Measurements from ENCODE around the gene TIA1.
"Not testable (repeated sequence)": the region's sequence is repeated elsewhere in the genome, so short reads cannot be mapped to it uniquely, and the experiment has no call there.

TIA1 gene

GRCh38 chr2:70243806-70244584, 4.4 kb downstream of the TIA1 start:
- H3K27ac Mint-ChIP-seq: peak overlapping the region; percentile 53
- H3K27me3 Mint-ChIP-seq: peaks cover 4% of the 10 kb centered on the region
- H3K4me3 Mint-ChIP-seq: peak overlapping the region; percentile 30
- H3K36me3 Mint-ChIP-seq (ENCODE audit: low read depth): peaks cover 50% of the 10 kb centered on the region
- H3K9me3 Mint-ChIP-seq: no peaks in the 10 kb centered on the region
- H3K4me1 Mint-ChIP-seq (ENCODE audit: low read depth): peaks cover 57% of the 10 kb centered on the region

- no peaks in the 10 kb centered on the region for H3K27me3 Mint-ChIP-seq
- no peaks in the 10 kb centered on the region for H3K9me3 Mint-ChIP-seq
- H3K27ac Mint-ChIP-seq: peak overlapping the region; percentile 26
- peaks cover 51% of the 10 kb centered on the region for H3K4me1 Mint-ChIP-seq (ENCODE audit: low read depth)
- no peak overlapping the region for H3K4me3 Mint-ChIP-seq
- H3K36me3 Mint-ChIP-seq (ENCODE audit: low read depth): peaks cover 45% of the 10 kb centered on the region
These were observed 5.9 kb downstream of the TIA1 start for GRCh38 chr2:70242552-70242951.

- Mint-ChIP-seq H3K9me3 (no peaks in the 10 kb centered on the region), H3K27ac (no peak overlapping the region), H3K4me3 (no peak overlapping the region), H3K4me1 (ENCODE audit: low read depth) (peaks cover 44% of the 10 kb centered on the region), H3K27me3 (no peaks in the 10 kb centered on the region), H3K36me3 (ENCODE audit: low read depth) (peaks cover 44% of the 10 kb centered on the region)
These were observed 7.1 kb downstream of the TIA1 start for GRCh38 chr2:70241340-70241739.

- Mint-ChIP-seq H3K36me3 (ENCODE audit: low read depth) (peaks cover 39% of the 10 kb centered on the region), H3K4me3 (no peak overlapping the region), H3K9me3 (no peaks in the 10 kb centered on the region), H3K27ac (peak overlapping the region; percentile 45), H3K4me1 (ENCODE audit: low read depth) (peaks cover 38% of the 10 kb centered on the region), H3K27me3 (no peaks in the 10 kb centered on the region)
These were observed 7.8 kb downstream of the TIA1 start for GRCh38 chr2:70240599-70240998.

GRCh38 chr2:70233926-70234325, 14.5 kb downstream of the TIA1 start:
- no peak overlapping the region for H3K27ac Mint-ChIP-seq
- no peaks in the 10 kb centered on the region for H3K27me3 Mint-ChIP-seq
- H3K4me1 Mint-ChIP-seq (ENCODE audit: low read depth): no peaks in the 10 kb centered on the region
- H3K9me3 Mint-ChIP-seq: no peaks in the 10 kb centered on the region
- H3K36me3 Mint-ChIP-seq (ENCODE audit: low read depth): peaks cover 36% of the 10 kb centered on the region
- H3K4me3 Mint-ChIP-seq: no peak overlapping the region

- H3K4me3 Mint-ChIP-seq: no peak overlapping the region
- peak overlapping the region; percentile 0 for H3K27ac Mint-ChIP-seq
- H3K9me3 Mint-ChIP-seq: no peaks in the 10 kb centered on the region
- peaks cover 77% of the 10 kb centered on the region for H3K36me3 Mint-ChIP-seq (ENCODE audit: low read depth)
- H3K4me1 Mint-ChIP-seq (ENCODE audit: low read depth): peaks cover 18% of the 10 kb centered on the region
- no peaks in the 10 kb centered on the region for H3K27me3 Mint-ChIP-seq
These were observed 21.6 kb downstream of the TIA1 start for GRCh38 chr2:70226781-70227180.

- H3K27me3 Mint-ChIP-seq, H3K9me3 Mint-ChIP-seq, H3K4me3 Mint-ChIP-seq, H3K27ac Mint-ChIP-seq: not testable (repeated sequence)
- Mint-ChIP-seq H3K4me1 (ENCODE audit: low read depth) (peaks cover 19% of the 10 kb centered on the region), H3K36me3 (ENCODE audit: low read depth) (peaks cover 76% of the 10 kb centered on the region)
These were observed 25.1 kb downstream of the TIA1 start for GRCh38 chr2:70223305-70223704.

- Mint-ChIP-seq H3K9me3 (no peaks in the 10 kb centered on the region), H3K36me3 (ENCODE audit: low read depth) (peaks cover 66% of the 10 kb centered on the region), H3K4me3 (no peak overlapping the region), H3K4me1 (ENCODE audit: low read depth) (peaks cover 15% of the 10 kb centered on the region), H3K27ac (no peak overlapping the region), H3K27me3 (no peaks in the 10 kb centered on the region)
These were observed 33.4 kb downstream of the TIA1 start for GRCh38 chr2:70214953-70215549.

GRCh38 chr2:70214365-70214764, 34.1 kb downstream of the TIA1 start:
- H3K4me3 Mint-ChIP-seq: no peak overlapping the region
- no peak overlapping the region for H3K27ac Mint-ChIP-seq

GRCh38 chr2:70212298-70212932, 36.0 kb downstream of the TIA1 start:
- Mint-ChIP-seq H3K4me1 (ENCODE audit: low read depth) (peaks cover 9% of the 10 kb centered on the region), H3K9me3 (no peaks in the 10 kb centered on the region), H3K27ac (no peak overlapping the region), H3K27me3 (no peaks in the 10 kb centered on the region), H3K4me3 (no peak overlapping the region), H3K36me3 (ENCODE audit: low read depth) (peaks cover 54% of the 10 kb centered on the region)

More at GRCh38 chr2:70214365-70214764, 34.1 kb downstream of the TIA1 start:
- Mint-ChIP-seq H3K9me3 (no peaks in the 10 kb centered on the region), H3K4me1 (ENCODE audit: low read depth) (peaks cover 15% of the 10 kb centered on the region), H3K36me3 (ENCODE audit: low read depth) (peaks cover 69% of the 10 kb centered on the region), H3K27me3 (no peaks in the 10 kb centered on the region)

- peaks cover 9% of the 10 kb centered on the region for H3K4me1 Mint-ChIP-seq (ENCODE audit: low read depth)
- no peaks in the 10 kb centered on the region for H3K9me3 Mint-ChIP-seq
- H3K36me3 Mint-ChIP-seq (ENCODE audit: low read depth): peaks cover 50% of the 10 kb centered on the region
- H3K27me3 Mint-ChIP-seq: no peaks in the 10 kb centered on the region
- no peak overlapping the region for H3K4me3 Mint-ChIP-seq
- peak overlapping the region; percentile 36 for H3K27ac Mint-ChIP-seq
These were observed 36.8 kb downstream of the TIA1 start for GRCh38 chr2:70211595-70211994.

- no peaks in the 10 kb centered on the region for H3K4me1 Mint-ChIP-seq (ENCODE audit: low read depth)
- H3K9me3 Mint-ChIP-seq: peaks cover 4% of the 10 kb centered on the region
- no peak overlapping the region for H3K27ac Mint-ChIP-seq
- H3K27me3 Mint-ChIP-seq: no peaks in the 10 kb centered on the region
- no peak overlapping the region for H3K4me3 Mint-ChIP-seq
- H3K36me3 Mint-ChIP-seq (ENCODE audit: low read depth): peaks cover under 1% of the 10 kb centered on the region
These were observed 44.0 kb downstream of the TIA1 start for GRCh38 chr2:70204452-70204851.

- Mint-ChIP-seq H3K9me3 (peaks cover 4% of the 10 kb centered on the region), H3K27ac (no peak overlapping the region), H3K4me1 (ENCODE audit: low read depth) (no peaks in the 10 kb centered on the region), H3K36me3 (ENCODE audit: low read depth) (no peaks in the 10 kb centered on the region), H3K27me3 (no peaks in the 10 kb centered on the region), H3K4me3 (no peak overlapping the region)
These were observed 45.3 kb downstream of the TIA1 start for GRCh38 chr2:70203086-70203485.

GRCh38 chr2:70202236-70202806, 46.1 kb downstream of the TIA1 start:
- Mint-ChIP-seq H3K27ac (no peak overlapping the region), H3K9me3 (peaks cover 4% of the 10 kb centered on the region), H3K27me3 (no peaks in the 10 kb centered on the region), H3K4me3 (no peak overlapping the region), H3K4me1 (ENCODE audit: low read depth) (no peaks in the 10 kb centered on the region), H3K36me3 (ENCODE audit: low read depth) (no peaks in the 10 kb centered on the region)

GRCh38 chr2:70201831-70202230, 46.6 kb downstream of the TIA1 start:
- H3K4me3 Mint-ChIP-seq: no peak overlapping the region
- H3K27ac Mint-ChIP-seq: no peak overlapping the region
- no peaks in the 10 kb centered on the region for H3K27me3 Mint-ChIP-seq
- no peaks in the 10 kb centered on the region for H3K4me1 Mint-ChIP-seq (ENCODE audit: low read depth)
- H3K36me3 Mint-ChIP-seq (ENCODE audit: low read depth): no peaks in the 10 kb centered on the region
- H3K9me3 Mint-ChIP-seq: peaks cover 4% of the 10 kb centered on the region

Measured in stimulated activated naive CD8-positive, alpha-beta T cell treated with anti-CD3 and anti-CD28 coated beads, Interleukin-15, Interleukin-2, amounts not matched to agents 100 ng/mL and 50 ng/mL, for 24 hours (primary cell).